GM21381 (cell line): ENCODE measurements around the gene MS4A13.
"Not testable (repeated sequence)": the region's sequence is repeated elsewhere in the genome, so short reads cannot be mapped to it uniquely, and the experiment has no call there.

Source experiments
- ATAC-seq: cut with Tn5 transposase; IDR thresholded peaks from one replicate; pipeline ENCODE4 v1.9.1; 2021; ENCODE audit warnings: mild to moderate bottlenecking, moderate library complexity; ENCODE audit not compliant: unreplicated experiment

Gene MS4A13

GRCh38 chr11:60515144-60515855, at the start of gene MS4A13:
MS4A13 (plus strand) TSS chr11:60515392; CDS start chr11:60518084, 2,692 bp downstream.
- no peak for ATAC-seq

DNA sequence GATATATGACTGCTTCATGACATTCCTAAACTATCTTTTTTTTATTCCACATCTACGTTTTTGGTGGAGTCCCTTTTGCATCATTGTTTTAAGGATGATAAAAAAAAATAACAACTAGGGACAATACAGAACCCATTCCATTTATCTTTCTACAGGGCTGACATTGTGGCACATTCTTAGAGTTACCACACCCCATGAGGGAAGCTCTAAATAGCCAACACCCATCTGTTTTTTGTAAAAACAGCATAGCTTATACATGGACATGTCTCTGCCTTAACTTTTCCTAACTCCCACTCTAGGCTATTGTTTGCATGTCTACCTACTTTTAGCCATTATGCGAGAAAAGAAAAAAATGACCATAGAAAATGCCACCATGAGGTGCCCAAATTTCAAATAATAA, 46.4 kb upstream of the MS4A13 start:
- no peak for ATAC-seq

DNA sequence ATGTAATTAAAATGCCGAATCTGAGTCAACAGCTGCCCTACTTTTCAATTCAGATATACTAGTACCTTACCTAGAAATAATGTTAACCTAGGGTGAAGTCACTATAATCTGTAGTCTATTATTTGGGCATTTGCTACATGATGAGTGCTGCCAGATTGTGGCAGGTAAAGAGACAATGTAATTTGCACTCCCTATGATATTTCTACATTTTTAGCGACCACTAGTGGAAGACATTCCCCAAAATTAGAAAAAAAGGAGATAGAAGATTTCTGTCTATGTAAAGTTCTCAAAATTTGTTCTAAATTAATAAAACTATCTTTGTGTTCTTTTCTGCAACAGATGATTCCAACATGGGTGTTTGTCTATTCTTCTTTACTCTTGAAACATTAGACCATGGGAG, 45.5 kb upstream of the MS4A13 start:
- no peak for ATAC-seq

GRCh38 chr11:60477035-60477445, 38.2 kb upstream of the MS4A13 start:
- ATAC-seq: peak; percentile 47

- no peak for ATAC-seq
Measured at GRCh38 chr11:60482361-60482760, 32.8 kb upstream of the MS4A13 start.

GRCh38 chr11:60485987-60486386, 29.2 kb upstream of the MS4A13 start:
- peak; percentile 95 for ATAC-seq

DNA sequence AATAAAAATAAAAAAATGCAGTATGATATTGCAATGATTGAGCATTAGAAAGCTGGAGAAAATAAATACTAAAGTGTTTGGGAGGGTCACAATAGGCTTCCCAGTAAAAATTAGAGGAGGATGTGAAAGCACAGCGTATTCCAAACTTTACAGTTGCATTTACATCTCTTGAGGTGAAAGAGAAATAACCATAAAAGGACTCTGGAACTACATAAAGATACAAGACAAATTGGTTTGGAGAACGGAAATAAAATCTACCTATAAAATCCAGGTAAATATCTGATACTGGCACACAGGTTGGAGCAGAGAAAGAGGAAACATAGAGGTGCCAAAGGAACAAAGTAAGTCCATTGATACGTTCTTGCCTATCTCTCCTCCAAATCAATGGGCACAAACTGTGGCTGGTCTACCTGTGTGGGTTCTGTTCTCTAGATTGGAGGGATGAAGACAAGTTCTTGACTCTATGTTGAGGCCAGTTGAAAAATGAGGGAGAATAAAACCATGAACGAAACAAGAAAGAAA, 22.6 kb upstream of the MS4A13 start, which contains the start of gene MS4A12:
Gene MS4A12 (plus strand): TSS at position 291 of the 522 bp plus-strand sequence. CDS start 4,541 bp downstream, outside the sequence.
- no peak for ATAC-seq

DNA sequence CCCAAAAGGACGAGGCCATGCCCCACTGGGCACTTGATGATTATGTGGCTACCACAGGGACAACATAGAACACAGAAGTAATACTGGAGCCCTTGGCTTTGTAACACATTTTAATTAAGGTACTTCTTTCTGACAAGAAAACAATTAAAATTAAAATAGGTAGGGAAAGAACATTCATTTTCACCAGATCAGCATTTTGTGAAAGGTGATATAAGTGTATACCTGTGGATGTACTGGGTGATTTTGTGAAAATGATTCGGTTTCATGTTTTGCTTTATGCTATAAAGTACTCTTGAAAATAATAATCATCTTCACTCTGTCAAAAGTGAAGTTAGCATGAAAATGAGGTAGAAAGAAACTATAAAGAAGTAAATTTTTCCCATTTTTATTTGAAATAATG, 21.7 kb upstream of the MS4A13 start:
- no peak for ATAC-seq

- ATAC-seq: peak; percentile 26
Measured at GRCh38 chr11:60498399-60498798, 16.8 kb upstream of the MS4A13 start.

GRCh38 chr11:60498853-60499252, 16.3 kb upstream of the MS4A13 start:
- peak; percentile 88 for ATAC-seq

DNA sequence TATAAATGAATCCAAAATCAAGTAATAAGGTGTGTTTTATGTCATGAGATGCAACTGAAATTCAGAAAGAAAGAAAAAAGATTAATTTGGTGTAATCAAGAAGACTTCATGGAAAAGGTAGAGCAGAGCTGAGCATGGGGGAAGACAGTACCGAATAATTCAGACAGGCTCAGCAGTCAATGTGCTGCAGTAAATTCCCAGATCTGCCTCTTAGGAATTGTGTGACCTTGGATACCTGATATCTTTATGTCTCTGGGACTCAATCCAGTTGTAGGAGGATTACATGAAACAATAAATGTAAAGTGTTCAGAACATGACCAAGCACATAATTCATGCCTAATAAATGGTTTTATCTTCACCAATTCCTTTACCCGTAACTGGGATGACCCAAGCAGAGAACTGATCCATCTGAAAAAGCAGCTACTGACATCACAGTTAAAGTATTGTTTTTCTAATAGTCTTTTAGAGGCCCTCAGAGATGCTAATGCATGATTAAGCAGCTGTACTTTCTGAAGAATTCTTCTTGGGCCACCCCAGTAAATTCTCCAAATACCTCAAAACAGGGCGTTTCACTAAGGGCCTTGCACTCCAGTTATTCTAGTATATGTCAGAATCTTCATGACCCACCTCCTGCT, 14.8 kb upstream of the MS4A13 start:
- no peak for ATAC-seq

GRCh38 chr11:60502221-60502775, 12.9 kb upstream of the MS4A13 start:
- ATAC-seq: no peak

GRCh38 chr11:60504219-60504905, 10.8 kb upstream of the MS4A13 start:
- ATAC-seq: no peak

DNA sequence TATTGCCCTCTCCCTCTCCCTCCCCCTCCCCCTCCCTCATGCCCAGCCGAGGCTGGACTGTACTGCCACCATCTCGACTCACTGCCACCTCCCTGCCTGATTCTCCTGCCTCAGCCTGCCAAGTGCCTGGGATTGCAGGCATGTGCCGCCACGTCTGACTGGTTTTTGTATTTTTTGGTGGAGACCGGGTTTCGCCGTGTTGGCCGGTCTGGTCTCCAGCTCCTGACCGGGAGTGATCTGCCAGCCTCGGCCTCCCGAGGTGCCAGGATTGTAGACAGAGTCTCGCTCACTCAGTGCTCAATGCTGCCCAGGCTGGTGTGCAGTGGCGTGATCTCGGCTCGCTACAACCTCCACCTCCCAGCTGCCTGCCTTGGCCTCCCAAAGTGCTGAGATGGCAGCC, 5.6 kb upstream of the MS4A13 start:
- not testable (repeated sequence) for ATAC-seq

GRCh38 chr11:60510209-60510608, 5.0 kb upstream of the MS4A13 start:
- ATAC-seq: not testable (repeated sequence)

GRCh38 chr11:60511393-60511792, 3.8 kb upstream of the MS4A13 start:
- no peak for ATAC-seq

GRCh38 chr11:60512651-60513225, 2.5 kb upstream of the MS4A13 start:
- ATAC-seq: no peak

- ATAC-seq: no peak
Measured at GRCh38 chr11:60513496-60514460, 1.4 kb upstream of the MS4A13 start.

DNA sequence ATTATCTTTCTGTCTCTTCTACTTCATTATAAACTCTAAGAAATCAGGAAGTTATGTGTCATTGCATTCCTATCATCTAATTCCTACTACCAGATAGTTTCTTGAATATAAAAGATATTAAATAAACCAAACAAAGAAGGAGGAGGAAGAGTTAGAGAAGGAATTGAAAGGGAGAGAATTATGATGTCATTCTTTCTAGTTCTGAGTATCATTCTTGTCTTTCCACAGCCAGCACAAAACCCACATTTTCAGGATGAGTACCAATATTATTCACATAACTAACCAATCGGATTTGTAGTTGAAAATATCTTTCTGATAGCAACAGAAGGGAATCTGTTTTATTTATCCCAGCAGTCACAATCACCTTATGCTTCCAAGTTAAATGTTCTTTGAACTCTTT, 13.3 kb downstream of the MS4A13 start:
- no peak for ATAC-seq

DNA sequence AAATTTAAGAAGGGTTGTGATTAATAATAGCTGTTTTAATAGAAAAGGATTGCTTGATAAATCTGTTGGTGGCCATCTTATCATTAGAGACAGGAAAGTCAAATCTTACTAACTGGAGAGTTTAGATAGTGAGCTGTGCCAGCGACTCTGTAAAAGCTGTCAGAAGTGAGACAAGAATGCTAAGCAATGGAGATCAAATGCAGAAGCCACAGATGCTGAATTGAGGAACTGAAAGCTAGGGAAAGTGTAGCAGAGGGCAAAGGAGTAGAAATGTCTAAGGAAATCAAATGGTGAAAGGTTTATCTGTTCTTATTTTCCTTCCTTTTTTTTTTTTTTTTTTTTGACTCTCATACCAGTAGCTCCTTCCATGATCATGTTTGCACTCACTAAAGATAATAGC, 13.7 kb downstream of the MS4A13 start:
- no peak for ATAC-seq
